Measurements from ENCODE around the gene RBPMS2.
A peak's percentile ranks its signal among the peaks of the same experiment; 100 is the strongest.

- TF ChIP-seq CTCF (IDR thresholded peaks at IDR 0.05), result no peak
- no peak for TF ChIP-seq POLR2A (IDR thresholded peaks at IDR 0.05; ENCODE audit: low read depth)
- TF ChIP-seq POLR2AphosphoS5 (IDR thresholded peaks at IDR 0.05), result peak; percentile 50 to 78
- no peak for TF ChIP-seq EP300 (IDR thresholded peaks at IDR 0.05)
Observed at GRCh38 chr15:64807051-64807749, 31.8 kb upstream of the RBPMS2 start.

All from esophagus muscularis mucosa (tissue), 4 donors.